AG04450 (cell line): Measurements from ENCODE around the gene C1orf21. TPM values are rescaled to one million over a fixed set of nuclear protein-coding genes. Genes with fewer than 3 reads are reported as not detected.

ENCODE experiments used
- CTCF ChIA-PET: fragments of 300-600, 350-600 bp; formaldehyde crosslinking; extraction: SDS; loops from one replicate; lab custom pipeline; 2022; ENCODE audit warnings: antibody characterized with exemption, inconsistent platforms; lab: Charles Lee
- POLR2A ChIA-PET: fragments of 350-600 bp; formaldehyde crosslinking; extraction: SDS; loops from one replicate; lab custom pipeline; 2021; ENCODE audit warnings: antibody characterized with exemption, inconsistent platforms; lab: Yijun Ruan, JAX
- DNase-seq: peaks from one replicate; pipeline ENCODE4 v3.0.0-alpha.2; 2011; ENCODE audit warnings: low read depth, low spot score
- H3K27ac ChIP-seq: one replicate; pipeline ENCODE4 v1.5.1; 2012; ENCODE audit warnings: low read depth, low read length, control low read depth
- H3K27me3 ChIP-seq: one replicate; pipeline ENCODE4 v1.6.0; 2012; ENCODE audit warnings: low read length; ENCODE audit not compliant: control insufficient read depth, insufficient read depth
- H3K4me3 ChIP-seq: 2 replicates; pipeline ENCODE4 v1.5.1; 2011; ENCODE audit warnings: mild to moderate bottlenecking, low read depth, low read length, control low read depth
- H3K9me3 ChIP-seq: 2 replicates; pipeline ENCODE4 v1.5.1; 2012; ENCODE audit warnings: low read length; ENCODE audit not compliant: control insufficient read depth, insufficient read depth
- polyA plus RNA-seq: library from polyadenylated mRNA; depleted of rRNA; stranded (reverse); fragments of >200 nt; gene quantifications from 2 replicates; pipeline ENCODE4 v1.2.3, GENCODE V29; 2011
- TF ChIP-seq, protein P1 (sequence below): IDR thresholded peaks from 2 replicates; pipeline ENCODE4 v1.5.1; 2011; ENCODE audit warnings: low read depth, low read length, control low read depth, inconsistent platforms

The C1orf21 gene
- polyA plus RNA-seq, 1 experiment, result 29.5 TPM

- no peak for DNase-seq
- ChIA-PET POLR2A (no interaction called here), CTCF (interaction anchor here (0.6 to 1.1 kb wide), 2 partner anchors 40 to 256 kb away, joined by 3 to 6 read pairs; no protein-coding TSS in a partner anchor)
- Histone ChIP-seq H3K4me3 (no peak overlapping the region), H3K27ac (no peak overlapping the region), H3K9me3 (no peaks in the 10 kb centered on the region), H3K27me3 (no peaks in the 10 kb centered on the region)
- TF ChIP-seq, protein P1, sequence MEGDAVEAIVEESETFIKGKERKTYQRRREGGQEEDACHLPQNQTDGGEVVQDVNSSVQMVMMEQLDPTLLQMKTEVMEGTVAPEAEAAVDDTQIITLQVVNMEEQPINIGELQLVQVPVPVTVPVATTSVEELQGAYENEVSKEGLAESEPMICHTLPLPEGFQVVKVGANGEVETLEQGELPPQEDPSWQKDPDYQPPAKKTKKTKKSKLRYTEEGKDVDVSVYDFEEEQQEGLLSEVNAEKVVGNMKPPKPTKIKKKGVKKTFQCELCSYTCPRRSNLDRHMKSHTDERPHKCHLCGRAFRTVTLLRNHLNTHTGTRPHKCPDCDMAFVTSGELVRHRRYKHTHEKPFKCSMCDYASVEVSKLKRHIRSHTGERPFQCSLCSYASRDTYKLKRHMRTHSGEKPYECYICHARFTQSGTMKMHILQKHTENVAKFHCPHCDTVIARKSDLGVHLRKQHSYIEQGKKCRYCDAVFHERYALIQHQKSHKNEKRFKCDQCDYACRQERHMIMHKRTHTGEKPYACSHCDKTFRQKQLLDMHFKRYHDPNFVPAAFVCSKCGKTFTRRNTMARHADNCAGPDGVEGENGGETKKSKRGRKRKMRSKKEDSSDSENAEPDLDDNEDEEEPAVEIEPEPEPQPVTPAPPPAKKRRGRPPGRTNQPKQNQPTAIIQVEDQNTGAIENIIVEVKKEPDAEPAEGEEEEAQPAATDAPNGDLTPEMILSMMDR, result no peak
These were observed 21.1 kb downstream of the C1orf21 start for GRCh38 chr1:184407816-184408510.

- CTCF ChIA-PET, result interaction anchor here (0.6 to 1.1 kb wide), 2 partner anchors 40 to 255 kb away, joined by 3 to 6 read pairs; no protein-coding TSS in a partner anchor
- H3K27ac ChIP-seq, result no peak overlapping the region
These were observed 21.8 kb downstream of the C1orf21 start for GRCh38 chr1:184408580-184408979.

GRCh38 chr1:184409011-184409410 is 22.2 kb downstream of the C1orf21 start:
- Histone ChIP-seq H3K27ac (no peak overlapping the region), H3K27me3 (no peaks in the 10 kb centered on the region), H3K4me3 (no peak overlapping the region), H3K9me3 (no peaks in the 10 kb centered on the region)
- TF ChIP-seq, protein P1, result no peak
- ChIA-PET POLR2A (interaction anchor here (0.8 kb wide), 1 partner anchor 22 kb away, joined by 3 read pairs; the partner anchor contains the start of gene C1orf21), CTCF (interaction anchor here (0.6 to 1.2 kb wide), 3 partner anchors 255 to 266 kb away, joined by 3 to 6 read pairs (median 4); no protein-coding TSS in a partner anchor)
- DNase-seq, result no peak

More at GRCh38 chr1:184408580-184408979, 21.8 kb downstream of the C1orf21 start:
- Histone ChIP-seq H3K4me3 (no peak overlapping the region), H3K9me3 (no peaks in the 10 kb centered on the region), H3K27me3 (no peaks in the 10 kb centered on the region)
- POLR2A ChIA-PET, result no interaction called here
- no peak for DNase-seq
- TF ChIP-seq, protein P1, result no peak

DNA sequence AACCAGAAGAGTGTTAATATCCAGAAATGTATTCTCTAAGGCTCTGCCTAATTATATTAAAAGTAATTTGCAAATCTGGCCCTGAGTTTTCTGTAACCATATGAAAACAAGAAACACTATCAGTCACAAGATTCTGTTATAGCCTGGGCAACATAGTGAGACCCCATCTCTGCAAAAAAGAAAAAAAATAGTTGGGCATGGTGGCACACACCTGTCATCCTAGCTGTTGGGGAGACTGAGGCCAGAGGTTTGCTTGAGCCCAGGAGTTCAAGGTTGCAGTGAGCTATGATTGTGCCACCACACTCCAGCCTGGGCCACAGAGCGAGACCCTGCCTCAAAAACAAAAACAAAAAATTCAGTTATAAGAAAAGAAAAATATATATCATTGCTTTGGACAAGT is 25.6 kb downstream of the C1orf21 start:
- no peak overlapping the region for H3K4me3 ChIP-seq
- POLR2A ChIA-PET, result no interaction called here
- no peaks in the 10 kb centered on the region for H3K27me3 ChIP-seq
- DNase-seq, result no peak
- TF ChIP-seq, protein P1, result no peak
- CTCF ChIA-PET, result no interaction called here
- no peak overlapping the region for H3K27ac ChIP-seq
- no peaks in the 10 kb centered on the region for H3K9me3 ChIP-seq

DNA sequence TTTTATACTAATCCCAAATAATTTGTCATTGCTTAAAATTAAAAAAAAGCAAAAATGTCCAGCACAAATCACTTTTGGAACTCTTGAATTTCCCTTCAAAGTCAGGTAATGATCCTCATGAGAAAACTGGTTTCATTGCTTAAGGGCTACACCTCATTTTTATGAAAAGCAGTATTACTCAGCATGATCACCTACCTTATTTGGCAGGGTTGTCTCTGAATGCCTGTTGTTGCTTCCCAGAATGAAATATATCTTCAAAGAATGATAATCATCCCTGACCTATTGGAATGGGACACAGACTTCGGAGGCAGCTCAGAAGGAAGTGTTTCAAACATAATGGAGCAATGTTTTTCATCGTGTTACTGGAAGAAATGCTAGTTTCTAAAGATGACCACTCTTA is 29.7 kb downstream of the C1orf21 start:
- Histone ChIP-seq H3K27ac (no peak overlapping the region), H3K4me3 (no peak overlapping the region), H3K9me3 (no peaks in the 10 kb centered on the region), H3K27me3 (no peaks in the 10 kb centered on the region)
- no peak for DNase-seq
- ChIA-PET CTCF (interaction anchor here (1.1 to 1.3 kb wide), 2 partner anchors 243 to 247 kb away, joined by 3 read pairs; no protein-coding TSS in a partner anchor), POLR2A (no interaction called here)
- TF ChIP-seq, protein P1, result no peak
